Astrocyte (in vitro differentiated cells and primary cell): ENCODE measurements around the gene NDRG4.

Experiments used
- EZH2 ChIP-seq: IDR thresholded peaks from 2 replicates; pipeline ENCODE4 v1.6.1; 2012; ENCODE audit warnings: mild to moderate bottlenecking, low read length, inconsistent platforms; ENCODE audit not compliant: insufficient read depth
- TF ChIP-seq, protein P1 (sequence below): IDR thresholded peaks from 2 replicates; pipeline ENCODE4 v1.5.1; 2011; ENCODE audit warnings: low read depth, mild to moderate bottlenecking, inconsistent platforms, low read length, moderate library complexity; ENCODE audit not compliant: insufficient read depth

DNA sequence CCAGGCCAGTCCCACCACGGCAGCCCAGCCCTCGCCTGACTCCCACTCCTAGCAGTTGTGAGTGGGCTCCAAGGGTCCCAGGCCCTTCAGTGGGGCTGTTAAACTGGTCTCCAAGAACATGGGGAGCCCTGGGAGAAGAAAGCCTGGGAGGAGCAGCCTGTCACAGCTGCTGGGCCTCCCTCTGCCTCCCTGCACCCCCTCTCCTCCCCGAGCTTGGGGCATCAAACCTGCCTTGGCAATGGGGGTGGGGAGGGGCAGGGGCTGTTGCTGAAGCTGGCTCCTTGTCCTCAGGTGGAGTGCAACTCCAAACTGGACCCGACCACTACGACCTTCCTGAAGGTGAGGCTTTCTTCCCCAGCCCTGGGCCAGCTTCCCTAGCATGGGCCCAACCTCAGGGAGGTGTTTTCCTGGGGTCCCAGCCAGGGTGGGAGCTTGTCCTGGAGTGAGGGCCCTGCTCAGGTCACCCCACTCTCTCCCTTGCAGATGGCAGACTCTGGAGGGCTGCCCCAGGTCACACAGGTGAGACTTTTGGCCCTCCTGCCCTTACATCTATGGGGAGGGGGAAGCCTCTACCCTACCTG is 8.8 kb downstream of the NDRG4 start:
- TF ChIP-seq, protein P1, sequence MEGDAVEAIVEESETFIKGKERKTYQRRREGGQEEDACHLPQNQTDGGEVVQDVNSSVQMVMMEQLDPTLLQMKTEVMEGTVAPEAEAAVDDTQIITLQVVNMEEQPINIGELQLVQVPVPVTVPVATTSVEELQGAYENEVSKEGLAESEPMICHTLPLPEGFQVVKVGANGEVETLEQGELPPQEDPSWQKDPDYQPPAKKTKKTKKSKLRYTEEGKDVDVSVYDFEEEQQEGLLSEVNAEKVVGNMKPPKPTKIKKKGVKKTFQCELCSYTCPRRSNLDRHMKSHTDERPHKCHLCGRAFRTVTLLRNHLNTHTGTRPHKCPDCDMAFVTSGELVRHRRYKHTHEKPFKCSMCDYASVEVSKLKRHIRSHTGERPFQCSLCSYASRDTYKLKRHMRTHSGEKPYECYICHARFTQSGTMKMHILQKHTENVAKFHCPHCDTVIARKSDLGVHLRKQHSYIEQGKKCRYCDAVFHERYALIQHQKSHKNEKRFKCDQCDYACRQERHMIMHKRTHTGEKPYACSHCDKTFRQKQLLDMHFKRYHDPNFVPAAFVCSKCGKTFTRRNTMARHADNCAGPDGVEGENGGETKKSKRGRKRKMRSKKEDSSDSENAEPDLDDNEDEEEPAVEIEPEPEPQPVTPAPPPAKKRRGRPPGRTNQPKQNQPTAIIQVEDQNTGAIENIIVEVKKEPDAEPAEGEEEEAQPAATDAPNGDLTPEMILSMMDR = no peak
- no peak for TF ChIP-seq EZH2
